Thyroid gland (tissue), 4 donors: ENCODE data around the gene UNC45B. TPM values are rescaled to one million over a fixed set of nuclear protein-coding genes. Genes with fewer than 3 reads are reported as not detected.

Experiments
- DNase-seq, 2 donors: peaks; one replicate each; pipeline ENCODE4 v3.0.0-alpha.2; 2019
- H3K27ac ChIP-seq, 3 donors: fragments of 200-600 bp; sonication (generic); 1 replicate in 2 of 3; 2 replicates in 1 of 3; pipeline ENCODE4 v1.5.1; 2016 to 2019; ENCODE audit warnings: mild to moderate bottlenecking in 1 of 3, moderate library complexity in 1 of 3
- H3K27me3 ChIP-seq: fragments of 200-600 bp; sonication (generic); one replicate; pipeline ENCODE4 v1.5.1; 2019
- H3K36me3 ChIP-seq, 2 donors: fragments of 200-600 bp; sonication (generic); one replicate each; pipeline ENCODE4 v1.5.1; 2016 to 2019
- H3K4me1 ChIP-seq, 2 donors: fragments of 200-600 bp; sonication (generic); one replicate each; pipeline ENCODE4 v1.5.1; 2017 to 2019
- H3K4me3 ChIP-seq, 3 donors: fragments of 200-600 bp; sonication (generic); replicated peaks in 1 of 3; 1 replicate in 2 of 3; 2 replicates in 1 of 3; pipeline ENCODE4 v1.5.1; 2016; ENCODE audit warnings: mild to moderate bottlenecking in 1 of 3
- H3K9me3 ChIP-seq: fragments of 200-600 bp; sonication (generic); one replicate; pipeline ENCODE4 v1.5.1; 2017
- POLR2A ChIP-seq, 2 donors: fragments of 450-650 bp; IDR thresholded peaks; one replicate each; pipeline ENCODE4 v1.6.1; 2017; ENCODE audit warnings: antibody characterized with exemption in 2 of 2, mild to moderate bottlenecking in 2 of 2, moderate library complexity in 1 of 2
- WGBS, 2 donors: methylation state at CpG; one replicate each; pipeline ENCODE4 v1.1.5; 2017; 5-methylcytosine and 5-hydroxymethylcytosine counted together
- intact Hi-C: fragments of 100-400 bp; cut with DNase I; formaldehyde crosslinking; loops from one replicate; pipeline ENCODE4 v1.15.1; 2023
- total RNA-seq, 4 donors: library from RNA; depleted of rRNA; stranded (reverse); fragments of >200 nt; gene quantifications; one replicate each; pipeline ENCODE4 v1.2.3, GENCODE V29; 2016
- TF ChIP-seq, protein P1 (sequence below), 6 experiments: fragments of 200-600 bp in 3 of 6; fragments of 450-650 bp in 3 of 6; sonication (generic) in 3 of 6; IDR thresholded peaks; one replicate each; pipeline ENCODE4 v1.5.1; 2016 to 2019; ENCODE audit warnings: antibody characterized with exemption in 6 of 6, mild to moderate bottlenecking in 2 of 6, inconsistent platforms in 1 of 6, moderate library complexity in 1 of 6

The UNC45B gene
- total RNA-seq, 4 donors from 2014 or later = not detected

DNA sequence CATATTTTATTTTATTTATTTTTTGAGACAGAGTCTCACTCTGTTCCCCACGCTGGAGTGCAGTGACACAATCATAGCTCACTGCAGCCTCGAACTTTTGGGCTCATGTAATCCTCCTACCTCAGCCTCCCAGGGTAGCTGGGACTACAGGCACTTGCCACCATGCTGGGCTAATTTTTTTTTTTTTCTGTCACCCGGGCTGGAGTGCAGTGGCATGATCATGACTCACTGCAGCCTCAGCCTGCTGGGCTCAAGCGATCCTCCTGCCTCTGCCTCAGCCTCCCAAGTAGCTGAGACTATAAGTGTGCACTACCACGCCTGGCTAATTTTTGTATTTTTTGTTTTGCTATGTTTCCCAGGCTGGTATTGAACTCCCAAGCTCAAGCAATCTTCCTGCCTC, 17.1 kb downstream of the UNC45B start:
- Histone ChIP-seq H3K4me3 (no peak overlapping the region), H3K9me3 (no peaks in the 10 kb centered on the region), H3K27me3 (no peaks in the 10 kb centered on the region), H3K4me1 (no peaks in the 10 kb centered on the region), H3K36me3 (no peaks in the 10 kb centered on the region), H3K27ac (no peak overlapping the region)
- TF ChIP-seq POLR2A (IDR thresholded peaks at IDR 0.05) = no peak
- TF ChIP-seq, protein P1, sequence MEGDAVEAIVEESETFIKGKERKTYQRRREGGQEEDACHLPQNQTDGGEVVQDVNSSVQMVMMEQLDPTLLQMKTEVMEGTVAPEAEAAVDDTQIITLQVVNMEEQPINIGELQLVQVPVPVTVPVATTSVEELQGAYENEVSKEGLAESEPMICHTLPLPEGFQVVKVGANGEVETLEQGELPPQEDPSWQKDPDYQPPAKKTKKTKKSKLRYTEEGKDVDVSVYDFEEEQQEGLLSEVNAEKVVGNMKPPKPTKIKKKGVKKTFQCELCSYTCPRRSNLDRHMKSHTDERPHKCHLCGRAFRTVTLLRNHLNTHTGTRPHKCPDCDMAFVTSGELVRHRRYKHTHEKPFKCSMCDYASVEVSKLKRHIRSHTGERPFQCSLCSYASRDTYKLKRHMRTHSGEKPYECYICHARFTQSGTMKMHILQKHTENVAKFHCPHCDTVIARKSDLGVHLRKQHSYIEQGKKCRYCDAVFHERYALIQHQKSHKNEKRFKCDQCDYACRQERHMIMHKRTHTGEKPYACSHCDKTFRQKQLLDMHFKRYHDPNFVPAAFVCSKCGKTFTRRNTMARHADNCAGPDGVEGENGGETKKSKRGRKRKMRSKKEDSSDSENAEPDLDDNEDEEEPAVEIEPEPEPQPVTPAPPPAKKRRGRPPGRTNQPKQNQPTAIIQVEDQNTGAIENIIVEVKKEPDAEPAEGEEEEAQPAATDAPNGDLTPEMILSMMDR (IDR thresholded peaks at IDR 0.05) = no peak
- 71 to 77% methylated on average over 5 of the region's 5 CpGs for WGBS, 2 donors
- no peak for DNase-seq
- intact Hi-C loops = no loop called here

DNA sequence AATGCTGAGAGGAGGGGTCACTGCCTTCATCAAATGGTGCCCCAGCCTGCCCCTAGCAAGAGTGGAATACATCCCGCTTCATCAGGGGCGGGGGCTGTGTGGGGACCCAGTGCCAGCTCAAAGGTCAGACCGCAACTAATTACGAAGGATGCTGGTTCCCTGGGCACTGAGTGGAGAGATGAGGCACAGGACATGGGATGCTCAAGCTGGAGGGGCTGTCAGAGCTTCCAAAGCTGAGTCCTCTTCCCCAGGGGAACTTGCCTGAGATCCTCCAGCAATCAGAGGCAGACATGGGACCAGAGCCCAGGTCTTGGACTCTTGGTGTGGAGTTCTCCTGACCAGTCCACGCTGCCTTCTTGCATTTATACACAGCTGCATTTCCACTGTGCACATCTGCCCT, 18.9 kb downstream of the UNC45B start:
- WGBS, 2 donors = 73 to 91% methylated on average over 2 to 4 of the region's 5 CpGs
- intact Hi-C loops = no loop called here
- Histone ChIP-seq H3K27ac (no peak overlapping the region), H3K4me1 (no peaks in the 10 kb centered on the region), H3K27me3 (no peaks in the 10 kb centered on the region), H3K9me3 (no peaks in the 10 kb centered on the region), H3K4me3 (no peak overlapping the region), H3K36me3 (no peaks in the 10 kb centered on the region)
- TF ChIP-seq, protein P1 (IDR thresholded peaks at IDR 0.05) = no peak
- no peak for TF ChIP-seq POLR2A (IDR thresholded peaks at IDR 0.05)
- no peak for DNase-seq

DNA sequence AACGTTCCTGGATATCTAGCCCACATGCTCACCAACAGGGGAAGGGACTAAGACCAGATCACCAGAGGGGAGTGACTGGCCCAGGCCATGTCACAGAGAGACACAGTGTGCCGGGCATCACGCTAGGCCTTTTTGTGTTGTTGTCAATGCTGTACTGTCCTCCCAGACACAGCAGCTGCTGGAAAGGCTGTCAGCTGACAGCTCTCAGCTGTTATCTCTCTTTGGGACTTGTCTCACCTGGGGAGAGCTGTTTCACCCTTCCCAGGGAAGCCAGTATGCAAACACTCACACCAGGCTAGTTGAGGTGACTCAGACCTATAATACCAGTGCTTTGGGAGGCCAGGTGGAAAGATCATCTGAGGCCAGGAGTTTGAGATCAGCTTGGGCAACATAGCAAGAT, 19.4 kb downstream of the UNC45B start:
- DNase-seq = no peak
- 43 to 54% methylated on average over 2 to 3 of the region's 3 CpGs for WGBS, 2 donors
- H3K36me3 ChIP-seq = no peaks in the 10 kb centered on the region

DNA sequence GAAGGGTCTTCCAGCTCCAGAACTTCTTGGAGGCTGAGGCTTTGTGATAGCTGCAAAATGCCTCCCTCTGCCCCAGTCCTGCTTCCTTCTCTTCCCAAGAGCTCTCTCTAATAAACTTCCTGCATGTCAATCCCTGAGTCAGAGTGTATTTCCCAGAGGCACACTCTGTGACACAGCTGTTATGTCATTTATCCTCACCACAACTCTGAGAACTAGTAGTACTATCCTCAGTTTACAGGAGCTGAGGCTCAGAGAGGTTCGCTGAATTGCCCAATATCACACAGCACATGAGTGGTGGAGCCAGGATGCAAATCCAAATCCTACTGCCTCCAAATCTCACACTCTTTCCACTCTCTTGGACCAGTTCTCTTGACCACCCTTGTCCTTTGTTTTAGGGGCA, 20.0 kb downstream of the UNC45B start:
- intact Hi-C loops = no loop called here

More for the DNA sequence above, 19.4 kb downstream of the UNC45B start:
- TF ChIP-seq POLR2A (IDR thresholded peaks at IDR 0.05) = no peak
- TF ChIP-seq, protein P1 (IDR thresholded peaks at IDR 0.05) = no peak
- intact Hi-C loops = no loop called here
- Histone ChIP-seq H3K9me3 (no peaks in the 10 kb centered on the region), H3K27me3 (no peaks in the 10 kb centered on the region), H3K4me1 (no peaks in the 10 kb centered on the region), H3K4me3 (no peak overlapping the region), H3K27ac (no peak overlapping the region)

DNA sequence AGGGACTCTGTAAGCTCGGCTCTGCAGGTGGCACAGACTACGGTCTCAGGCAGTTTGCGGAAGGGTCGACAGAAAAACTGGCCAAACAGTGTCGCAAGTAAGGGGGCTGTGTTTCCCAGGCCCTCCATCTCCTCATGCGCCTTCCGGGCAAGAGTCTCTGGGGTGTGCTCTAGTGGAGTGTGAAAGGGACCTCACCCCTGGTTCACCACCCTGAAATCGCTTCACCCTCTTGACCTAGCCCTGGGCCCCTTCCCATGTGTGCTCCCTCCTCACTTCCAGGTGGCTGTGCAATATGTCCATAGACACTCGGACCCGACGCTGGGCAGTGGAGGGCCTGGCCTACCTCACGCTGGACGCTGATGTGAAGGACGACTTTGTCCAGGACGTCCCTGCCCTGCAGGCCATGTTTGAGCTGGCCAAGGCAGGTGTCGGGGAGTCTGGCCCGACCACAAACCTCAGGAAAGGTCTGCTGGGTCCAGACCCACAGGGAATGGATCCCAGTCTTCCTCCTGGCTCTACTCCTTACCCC, 22.3 kb downstream of the UNC45B start:
- Histone ChIP-seq H3K9me3 (no peaks in the 10 kb centered on the region), H3K27ac (no peak overlapping the region), H3K36me3 (no peaks in the 10 kb centered on the region), H3K4me3 (no peak overlapping the region), H3K27me3 (no peaks in the 10 kb centered on the region), H3K4me1 (no peaks in the 10 kb centered on the region)
- DNase-seq = no peak
- intact Hi-C loops = loop anchor here (10.0 kb wide), 1 partner anchor 365 kb away; the partner anchor contains the start of gene SLFN12L
- 85 to 89% methylated on average over 17 of the region's 17 CpGs for WGBS, 2 donors
- TF ChIP-seq, protein P1 (IDR thresholded peaks at IDR 0.05) = no peak
- no peak for TF ChIP-seq POLR2A (IDR thresholded peaks at IDR 0.05)

More for the DNA sequence above, 20.0 kb downstream of the UNC45B start:
- no peaks in the 10 kb centered on the region for H3K36me3 ChIP-seq
- no peak for DNase-seq
- H3K4me1 ChIP-seq = no peaks in the 10 kb centered on the region
- no peak overlapping the region for H3K4me3 ChIP-seq
- H3K9me3 ChIP-seq = no peaks in the 10 kb centered on the region
- WGBS, 2 donors = 75 to 88% methylated on average over 1 of the region's 1 CpG
- no peak overlapping the region for H3K27ac ChIP-seq
- H3K27me3 ChIP-seq = no peaks in the 10 kb centered on the region
- TF ChIP-seq, protein P1 (IDR thresholded peaks at IDR 0.05) = no peak
- TF ChIP-seq POLR2A (IDR thresholded peaks at IDR 0.05) = no peak
